Measurements from ENCODE around the gene ANG. TPM values are rescaled to one million over a fixed set of nuclear protein-coding genes. Genes with fewer than 3 reads are reported as not detected.

Gene ANG
- polyA plus RNA-seq, 3 donors, result 9.8 to 55.7 (median 31.4) TPM

GRCh38 chr14:20667957-20668356, 20.6 kb upstream of the ANG start:
- peak overlapping the region; percentile 61 for H2AFZ ChIP-seq (ENCODE audit: insufficient read depth, low read depth, low read length, poor library complexity, severe bottlenecking)
- WGBS (ENCODE audit: insufficient coverage), result 0% methylated on average over 1 of the region's 2 CpGs
- H3K9ac ChIP-seq (ENCODE audit: insufficient read depth, low read length, poor library complexity, severe bottlenecking), result no peak overlapping the region
- no peak for TF ChIP-seq CTCF (IDR thresholded peaks at IDR 0.05)
- Mint-ChIP-seq H3K9me3 (peaks cover 0 to 2% (median 0%) of the 10 kb centered on the region in 7 donors), H3K4me1 (peaks cover 36% of the 10 kb centered on the region), H3K27me3 (ENCODE audit: low read depth in 3 of 3) (peaks cover 0 to 5% (median 5%) of the 10 kb centered on the region in 3 donors), H3K27ac (peak overlapping the region in 6 of 7 donors; percentile 6 to 55 (median 41)), H3K36me3 (peaks cover 0 to 2% of the 10 kb centered on the region in 2 donors), H3K4me3 (peak overlapping the region in 1 of 2 donors; percentile 55)
- no peaks in the 10 kb centered on the region for H3K9me3 ChIP-seq (replicated peaks in 1 of 2; ENCODE audit: control insufficient read depth in 1 of 2, insufficient read depth in 1 of 2, low read length in 2 of 2)
- peak overlapping the region; percentile 20 for H3K4me2 ChIP-seq (replicated peaks; ENCODE audit: extremely low read depth, low read length, poor library complexity, severe bottlenecking)
- no peaks in the 10 kb centered on the region for H3K36me3 ChIP-seq (replicated peaks in 1 of 2; ENCODE audit: control insufficient read depth in 1 of 2, insufficient read depth in 2 of 2, low read length in 2 of 2)
- peak overlapping the region in 1 of 2 donors; percentile 8 for H3K27ac ChIP-seq (ENCODE audit: low read depth in 1 of 2, low read length in 2 of 2)
- H3K79me2 ChIP-seq (ENCODE audit: insufficient read depth, low read length), result no peaks in the 10 kb centered on the region
- H3K4me3 ChIP-seq (replicated peaks in 1 of 3; ENCODE audit: low read depth in 2 of 3, low read length in 3 of 3), result peak overlapping the region in 1 of 3 experiments; percentile 15
- intact Hi-C loops (cut with micrococcal nuclease), result no loop called here
- no peaks in the 10 kb centered on the region for H4K20me1 ChIP-seq (ENCODE audit: insufficient read depth, low read length)
- no peaks in the 10 kb centered on the region for H3K27me3 ChIP-seq (ENCODE audit: control insufficient read depth in 2 of 2, insufficient read depth in 2 of 2, low read length in 2 of 2)
- DNase-seq, result peak; percentile 39 to 75 (median 63)
- peaks cover 30 to 32% of the 10 kb centered on the region in 2 donors for H3K4me1 ChIP-seq (ENCODE audit: control insufficient read depth in 1 of 2, insufficient read depth in 2 of 2, low read length in 2 of 2)

GRCh38 chr14:20668969-20669368, 19.6 kb upstream of the ANG start:
- Histone ChIP-seq H3K4me3 (replicated peaks in 1 of 3; ENCODE audit: low read depth in 2 of 3, low read length in 3 of 3) (no peak overlapping the region), H3K9ac (ENCODE audit: insufficient read depth, low read length, poor library complexity, severe bottlenecking) (no peak overlapping the region), H2AFZ (ENCODE audit: insufficient read depth, low read depth, low read length, poor library complexity, severe bottlenecking) (peak overlapping the region; percentile 61), H3K4me2 (replicated peaks; ENCODE audit: extremely low read depth, low read length, poor library complexity, severe bottlenecking) (no peak overlapping the region), H3K9me3 (replicated peaks in 1 of 2; ENCODE audit: control insufficient read depth in 1 of 2, insufficient read depth in 1 of 2, low read length in 2 of 2) (no peaks in the 10 kb centered on the region), H3K36me3 (replicated peaks in 1 of 2; ENCODE audit: control insufficient read depth in 1 of 2, insufficient read depth in 2 of 2, low read length in 2 of 2) (no peaks in the 10 kb centered on the region), H4K20me1 (ENCODE audit: insufficient read depth, low read length) (no peaks in the 10 kb centered on the region), H3K79me2 (ENCODE audit: insufficient read depth, low read length) (no peaks in the 10 kb centered on the region), H3K27me3 (ENCODE audit: control insufficient read depth in 2 of 2, insufficient read depth in 2 of 2, low read length in 2 of 2) (no peaks in the 10 kb centered on the region), H3K4me1 (ENCODE audit: control insufficient read depth in 1 of 2, insufficient read depth in 2 of 2, low read length in 2 of 2) (peaks cover 20 to 22% of the 10 kb centered on the region in 2 donors), H3K27ac (ENCODE audit: low read depth in 1 of 2, low read length in 2 of 2) (no peak overlapping the region)
- intact Hi-C loops (cut with micrococcal nuclease), result no loop called here
- Mint-ChIP-seq H3K4me3 (no peak overlapping the region), H3K4me1 (peaks cover 26% of the 10 kb centered on the region), H3K27me3 (ENCODE audit: low read depth in 3 of 3) (peaks cover 0 to 5% (median 4%) of the 10 kb centered on the region in 3 donors), H3K27ac (no peak overlapping the region), H3K9me3 (peaks cover 0 to 2% (median 0%) of the 10 kb centered on the region in 7 donors), H3K36me3 (peaks cover 0 to 2% of the 10 kb centered on the region in 2 donors)
- 94% methylated on average over 2 of the region's 2 CpGs for WGBS (ENCODE audit: insufficient coverage)
- TF ChIP-seq CTCF (IDR thresholded peaks at IDR 0.05), result no peak
- DNase-seq, result no peak

All from CD14-positive monocyte (primary cell).